ENCODE measurements around the gene BTD. TPM values are rescaled to one million over a fixed set of nuclear protein-coding genes. Genes with fewer than 3 reads are reported as not detected.

Gene BTD
- polyA plus RNA-seq, 2 donors: 5.1 to 10.6 TPM

- 92 to 97% methylated on average over 5 of the region's 5 CpGs for WGBS, 2 donors
- Histone ChIP-seq H3K4me1 (ENCODE audit: control insufficient read depth in 2 of 2, insufficient read depth in 2 of 2, low read length in 1 of 2) (no peaks in the 10 kb centered on the region), H3K4me3 (ENCODE audit: low read depth in 1 of 2, low read length in 2 of 2) (no peak overlapping the region), H3K9me3 (ENCODE audit: control insufficient read depth in 2 of 2, insufficient read depth in 1 of 2, low read depth in 1 of 2, low read length in 1 of 2) (no peaks in the 10 kb centered on the region), H3K36me3 (ENCODE audit: control insufficient read depth in 2 of 2, insufficient read depth in 2 of 2, low read length in 1 of 2) (peaks cover 0 to 2% of the 10 kb centered on the region in 2 donors), H3K27me3 (ENCODE audit: control insufficient read depth in 1 of 2, insufficient read depth in 2 of 2, low read length in 2 of 2) (no peaks in the 10 kb centered on the region), H3K27ac (ENCODE audit: low read depth in 2 of 2, low read length in 1 of 2) (no peak overlapping the region)
Observed at GRCh38 chr3:15575446-15575845, 26.1 kb upstream of the BTD start.

DNA sequence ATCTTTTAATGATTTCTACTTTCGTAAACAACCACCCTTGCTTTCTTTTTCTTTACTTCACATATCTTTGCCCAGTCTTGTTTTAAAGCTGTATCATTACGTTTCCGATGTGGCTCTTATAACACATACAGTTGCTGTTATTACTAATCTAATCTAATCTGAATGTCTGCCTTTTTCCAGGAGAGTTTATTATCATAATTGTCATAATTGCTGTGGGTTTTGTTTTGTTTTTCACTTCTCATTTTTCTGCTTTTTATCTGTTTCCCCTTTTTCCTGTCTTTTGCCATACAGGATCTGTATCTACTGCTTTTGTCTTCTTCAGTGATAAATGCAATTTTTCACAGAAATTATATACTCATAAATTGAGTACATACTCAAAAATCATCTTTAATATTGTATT, 25.1 kb upstream of the BTD start:
- H3K4me1 ChIP-seq (ENCODE audit: control insufficient read depth in 2 of 2, insufficient read depth in 2 of 2, low read length in 1 of 2): no peaks in the 10 kb centered on the region
- no peaks in the 10 kb centered on the region for H3K27me3 ChIP-seq (ENCODE audit: control insufficient read depth in 1 of 2, insufficient read depth in 2 of 2, low read length in 2 of 2)
- no peak overlapping the region for H3K27ac ChIP-seq (ENCODE audit: low read depth in 2 of 2, low read length in 1 of 2)
- peaks cover 0 to 2% of the 10 kb centered on the region in 2 donors for H3K36me3 ChIP-seq (ENCODE audit: control insufficient read depth in 2 of 2, insufficient read depth in 2 of 2, low read length in 1 of 2)
- H3K9me3 ChIP-seq (ENCODE audit: control insufficient read depth in 2 of 2, insufficient read depth in 1 of 2, low read depth in 1 of 2, low read length in 1 of 2): no peaks in the 10 kb centered on the region
- H3K4me3 ChIP-seq (ENCODE audit: low read depth in 1 of 2, low read length in 2 of 2): no peak overlapping the region
- WGBS, 2 donors: 76 to 87% methylated on average over 3 of the region's 3 CpGs

- Histone ChIP-seq H3K4me3 (ENCODE audit: low read depth in 1 of 2, low read length in 2 of 2) (no peak overlapping the region), H3K27me3 (ENCODE audit: control insufficient read depth in 1 of 2, insufficient read depth in 2 of 2, low read length in 2 of 2) (no peaks in the 10 kb centered on the region), H3K4me1 (ENCODE audit: control insufficient read depth in 2 of 2, insufficient read depth in 2 of 2, low read length in 1 of 2) (no peaks in the 10 kb centered on the region), H3K36me3 (ENCODE audit: control insufficient read depth in 2 of 2, insufficient read depth in 2 of 2, low read length in 1 of 2) (no peaks in the 10 kb centered on the region), H3K9me3 (ENCODE audit: control insufficient read depth in 2 of 2, insufficient read depth in 1 of 2, low read depth in 1 of 2, low read length in 1 of 2) (no peaks in the 10 kb centered on the region), H3K27ac (ENCODE audit: low read depth in 2 of 2, low read length in 1 of 2) (no peak overlapping the region)
- WGBS, 2 donors: 49 to 55% methylated on average over 3 of the region's 3 CpGs
Observed at GRCh38 chr3:15578289-15578867, 23.2 kb upstream of the BTD start.

DNA sequence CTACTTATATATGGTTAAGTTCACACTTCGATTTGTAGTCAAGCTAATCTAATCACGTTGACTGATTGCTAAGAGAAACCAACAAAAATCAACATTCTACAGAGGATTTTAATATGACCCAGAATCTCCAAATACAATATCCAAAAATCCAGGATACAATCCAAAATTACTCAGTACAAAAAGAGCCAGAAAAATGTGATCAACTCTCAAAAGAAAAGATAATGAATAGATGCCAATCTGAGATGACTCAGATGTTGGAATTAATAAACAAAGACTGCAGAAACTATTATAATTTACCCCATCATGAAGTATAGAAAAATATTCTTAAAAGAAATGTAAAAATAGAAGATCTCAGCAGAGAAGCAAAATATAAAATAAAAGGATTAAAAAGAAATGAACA, 22.5 kb upstream of the BTD start:
- whole genome bisulfite sequencing, 2 donors: 40 to 50% methylated on average over 2 of the region's 2 CpGs
- Histone ChIP-seq H3K27me3 (ENCODE audit: control insufficient read depth in 1 of 2, insufficient read depth in 2 of 2, low read length in 2 of 2) (no peaks in the 10 kb centered on the region), H3K4me1 (ENCODE audit: control insufficient read depth in 2 of 2, insufficient read depth in 2 of 2, low read length in 1 of 2) (no peaks in the 10 kb centered on the region), H3K27ac (ENCODE audit: low read depth in 2 of 2, low read length in 1 of 2) (no peak overlapping the region), H3K4me3 (ENCODE audit: low read depth in 1 of 2, low read length in 2 of 2) (no peak overlapping the region), H3K9me3 (ENCODE audit: control insufficient read depth in 2 of 2, insufficient read depth in 1 of 2, low read depth in 1 of 2, low read length in 1 of 2) (no peaks in the 10 kb centered on the region), H3K36me3 (ENCODE audit: control insufficient read depth in 2 of 2, insufficient read depth in 2 of 2, low read length in 1 of 2) (no peaks in the 10 kb centered on the region)

GRCh38 chr3:15581471-15582394, 19.8 kb upstream of the BTD start:
- Histone ChIP-seq H3K27ac (ENCODE audit: low read depth in 2 of 2, low read length in 1 of 2) (no peak overlapping the region), H3K27me3 (ENCODE audit: control insufficient read depth in 1 of 2, insufficient read depth in 2 of 2, low read length in 2 of 2) (no peaks in the 10 kb centered on the region), H3K36me3 (ENCODE audit: control insufficient read depth in 2 of 2, insufficient read depth in 2 of 2, low read length in 1 of 2) (no peaks in the 10 kb centered on the region), H3K4me1 (ENCODE audit: control insufficient read depth in 2 of 2, insufficient read depth in 2 of 2, low read length in 1 of 2) (no peaks in the 10 kb centered on the region), H3K9me3 (ENCODE audit: control insufficient read depth in 2 of 2, insufficient read depth in 1 of 2, low read depth in 1 of 2, low read length in 1 of 2) (no peaks in the 10 kb centered on the region), H3K4me3 (ENCODE audit: low read depth in 1 of 2, low read length in 2 of 2) (no peak overlapping the region)
- 94 to 96% methylated on average over 3 of the region's 3 CpGs for WGBS, 2 donors

- Histone ChIP-seq H3K27me3 (ENCODE audit: control insufficient read depth in 1 of 2, insufficient read depth in 2 of 2, low read length in 2 of 2) (no peaks in the 10 kb centered on the region), H3K4me3 (ENCODE audit: low read depth in 1 of 2, low read length in 2 of 2) (no peak overlapping the region), H3K9me3 (ENCODE audit: control insufficient read depth in 2 of 2, insufficient read depth in 1 of 2, low read depth in 1 of 2, low read length in 1 of 2) (no peaks in the 10 kb centered on the region), H3K36me3 (ENCODE audit: control insufficient read depth in 2 of 2, insufficient read depth in 2 of 2, low read length in 1 of 2) (no peaks in the 10 kb centered on the region), H3K27ac (ENCODE audit: low read depth in 2 of 2, low read length in 1 of 2) (no peak overlapping the region), H3K4me1 (ENCODE audit: control insufficient read depth in 2 of 2, insufficient read depth in 2 of 2, low read length in 1 of 2) (no peaks in the 10 kb centered on the region)
- WGBS, 2 donors: 61 to 73% methylated on average over 6 of the region's 6 CpGs
Observed at GRCh38 chr3:15585111-15585845, 16.3 kb upstream of the BTD start.

GRCh38 chr3:15591242-15591641, 10.3 kb upstream of the BTD start:
- no peak overlapping the region for H3K4me3 ChIP-seq (ENCODE audit: low read depth in 1 of 2, low read length in 2 of 2)
- 76 to 84% methylated on average over 3 of the region's 3 CpGs for WGBS, 2 donors
- no peaks in the 10 kb centered on the region for H3K9me3 ChIP-seq (ENCODE audit: control insufficient read depth in 2 of 2, insufficient read depth in 1 of 2, low read depth in 1 of 2, low read length in 1 of 2)
- H3K27me3 ChIP-seq (ENCODE audit: control insufficient read depth in 1 of 2, insufficient read depth in 2 of 2, low read length in 2 of 2): no peaks in the 10 kb centered on the region
- no peak overlapping the region for H3K27ac ChIP-seq (ENCODE audit: low read depth in 2 of 2, low read length in 1 of 2)
- no peaks in the 10 kb centered on the region for H3K4me1 ChIP-seq (ENCODE audit: control insufficient read depth in 2 of 2, insufficient read depth in 2 of 2, low read length in 1 of 2)
- H3K36me3 ChIP-seq (ENCODE audit: control insufficient read depth in 2 of 2, insufficient read depth in 2 of 2, low read length in 1 of 2): no peaks in the 10 kb centered on the region

GRCh38 chr3:15591928-15592327, 9.6 kb upstream of the BTD start:
- Histone ChIP-seq H3K27me3 (ENCODE audit: control insufficient read depth in 1 of 2, insufficient read depth in 2 of 2, low read length in 2 of 2) (no peaks in the 10 kb centered on the region), H3K36me3 (ENCODE audit: control insufficient read depth in 2 of 2, insufficient read depth in 2 of 2, low read length in 1 of 2) (no peaks in the 10 kb centered on the region), H3K27ac (ENCODE audit: low read depth in 2 of 2, low read length in 1 of 2) (no peak overlapping the region), H3K4me3 (ENCODE audit: low read depth in 1 of 2, low read length in 2 of 2) (no peak overlapping the region), H3K4me1 (ENCODE audit: control insufficient read depth in 2 of 2, insufficient read depth in 2 of 2, low read length in 1 of 2) (no peaks in the 10 kb centered on the region), H3K9me3 (ENCODE audit: control insufficient read depth in 2 of 2, insufficient read depth in 1 of 2, low read depth in 1 of 2, low read length in 1 of 2) (no peaks in the 10 kb centered on the region)
- WGBS, 2 donors: 89 to 90% methylated on average over 21 of the region's 21 CpGs

GRCh38 chr3:15592968-15593367, 8.6 kb upstream of the BTD start:
- Histone ChIP-seq H3K27ac (ENCODE audit: low read depth in 2 of 2, low read length in 1 of 2) (no peak overlapping the region), H3K27me3 (ENCODE audit: control insufficient read depth in 1 of 2, insufficient read depth in 2 of 2, low read length in 2 of 2) (no peaks in the 10 kb centered on the region), H3K36me3 (ENCODE audit: control insufficient read depth in 2 of 2, insufficient read depth in 2 of 2, low read length in 1 of 2) (no peaks in the 10 kb centered on the region), H3K9me3 (ENCODE audit: control insufficient read depth in 2 of 2, insufficient read depth in 1 of 2, low read depth in 1 of 2, low read length in 1 of 2) (no peaks in the 10 kb centered on the region), H3K4me3 (ENCODE audit: low read depth in 1 of 2, low read length in 2 of 2) (no peak overlapping the region), H3K4me1 (ENCODE audit: control insufficient read depth in 2 of 2, insufficient read depth in 2 of 2, low read length in 1 of 2) (no peaks in the 10 kb centered on the region)
- WGBS, 2 donors: 85 to 96% methylated on average over 8 of the region's 8 CpGs

Data from esophagus (tissue), 2 donors.